ENCODE data around the gene ACTR10. TPM values are rescaled to one million over a fixed set of nuclear protein-coding genes. Genes with fewer than 3 reads are reported as not detected.

The ACTR10 gene
- total and polyA plus RNA-seq, 2 donors (not counting 1 experiment from before 2014, with no cell fraction given): 28.7 to 40.6 TPM

GRCh38 chr14:58150243-58150805 lies 49.6 kb upstream of the ACTR10 start:
- H3K27ac ChIP-seq (ENCODE audit: low read length in 2 of 2): no peak overlapping the region
- peaks cover 0 to 35% (median 23%) of the 10 kb centered on the region in 4 experiments for H3K27me3 ChIP-seq (replicated peaks in 1 of 4; ENCODE audit: control extremely low read depth in 1 of 4, control insufficient read depth in 3 of 4, insufficient read depth in 4 of 4, low read length in 3 of 4)
- DNase-seq (no peak), ATAC-seq (ENCODE audit: low read depth) (no peak)
- peaks cover 16% of the 10 kb centered on the region for H3K4me1 Mint-ChIP-seq
- peaks cover 40% of the 10 kb centered on the region for H3K27me3 Mint-ChIP-seq
- H3K9me3 Mint-ChIP-seq (ENCODE audit: insufficient read depth): no peaks in the 10 kb centered on the region
- peak overlapping the region; percentile 86 for H3K4me3 Mint-ChIP-seq
- no peak overlapping the region for H3K9ac ChIP-seq (ENCODE audit: low read length)
- H3K4me3 ChIP-seq (ENCODE audit: control extremely low read depth in 1 of 5, extremely low read depth in 1 of 5, insufficient read depth in 1 of 5, low read depth in 2 of 5, low read length in 4 of 5): no peak overlapping the region
- TF ChIP-seq EZH2 (IDR thresholded peaks at IDR 0.05; ENCODE audit: borderline replicate concordance, insufficient read depth, low read depth, low read length, poor library complexity, severe bottlenecking) (no peak), CTCF (IDR thresholded peaks at IDR 0.05) (no peak)
- H3K4me2 ChIP-seq (replicated peaks; ENCODE audit: low read depth, low read length, poor library complexity, severe bottlenecking): no peak overlapping the region
- intact Hi-C loops (cut with micrococcal nuclease): no loop called here
- no CpG with 5 or more reads among the region's 6 CpGs for WGBS (ENCODE audit: insufficient coverage)
- CTCF ChIA-PET: interaction anchor here (1.1 kb wide), 1 partner anchor 16 kb away, joined by 3 read pairs; no protein-coding TSS in a partner anchor
- H3K27ac Mint-ChIP-seq: no peak overlapping the region
- no peaks in the 10 kb centered on the region for H4K20me1 ChIP-seq (ENCODE audit: control insufficient read depth, insufficient read depth, low read length, poor library complexity, severe bottlenecking)
- no peaks in the 10 kb centered on the region for H3K9me3 ChIP-seq (ENCODE audit: control extremely low read depth in 1 of 3, control insufficient read depth in 2 of 3, insufficient read depth in 1 of 3, low read length in 2 of 3)
- POLR2A ChIA-PET: no interaction called here
- H3K79me2 ChIP-seq (ENCODE audit: control insufficient read depth, insufficient read depth, low read length): no peaks in the 10 kb centered on the region
- no peaks in the 10 kb centered on the region for H3K36me3 ChIP-seq (replicated peaks in 1 of 2; ENCODE audit: control extremely low read depth in 1 of 2, control insufficient read depth in 1 of 2, extremely low read depth in 1 of 2, insufficient read depth in 2 of 2, low read length in 1 of 2)
- H3K4me1 ChIP-seq (ENCODE audit: control insufficient read depth in 2 of 2, insufficient read depth in 2 of 2, low read length in 2 of 2): peaks cover 14 to 17% of the 10 kb centered on the region in 2 donors
- H2AFZ ChIP-seq (ENCODE audit: insufficient read depth, low read depth, low read length, poor library complexity, severe bottlenecking): no peak overlapping the region

Measured in B cell (primary cell).